CD4-positive, alpha-beta T cell treated with Interleukin-6 for 4 hours (primary cell): ENCODE measurements around the gene MEAF6.

ENCODE experiments used
- DNase-seq: peaks from one replicate; pipeline ENCODE4 v3.0.0-alpha.2; 2020; ENCODE audit warnings: mixed read lengths

The MEAF6 gene

GRCh38 chr1:37483785-37484184, 30.8 kb downstream of the MEAF6 start:
- no peak for DNase-seq

GRCh38 chr1:37482796-37483744, 31.5 kb downstream of the MEAF6 start:
- DNase-seq, result no peak

GRCh38 chr1:37482004-37482785, 32.4 kb downstream of the MEAF6 start:
- DNase-seq, result no peak

- DNase-seq, result no peak
These were observed 33.1 kb downstream of the MEAF6 start for GRCh38 chr1:37481289-37482003.

- DNase-seq, result no peak
These were observed 33.8 kb downstream of the MEAF6 start for GRCh38 chr1:37480581-37481288.

GRCh38 chr1:37480125-37480466, 34.5 kb downstream of the MEAF6 start:
- DNase-seq, result no peak

GRCh38 chr1:37479255-37480124, 35.1 kb downstream of the MEAF6 start:
- peak; percentile 96 for DNase-seq

GRCh38 chr1:37478890-37479254, 35.7 kb downstream of the MEAF6 start:
- DNase-seq, result peak; percentile 49

GRCh38 chr1:37478451-37478881, 36.1 kb downstream of the MEAF6 start:
- peak; percentile 65 for DNase-seq

- DNase-seq, result no peak
These were observed 36.6 kb downstream of the MEAF6 start for GRCh38 chr1:37477946-37478345.

GRCh38 chr1:37477198-37477931, 37.2 kb downstream of the MEAF6 start:
- DNase-seq, result peak; percentile 80

GRCh38 chr1:37476460-37477197, 37.9 kb downstream of the MEAF6 start:
- DNase-seq, result no peak

GRCh38 chr1:37476087-37476452, 38.5 kb downstream of the MEAF6 start:
- no peak for DNase-seq

- DNase-seq, result no peak
These were observed 39.0 kb downstream of the MEAF6 start for GRCh38 chr1:37475380-37476086.

GRCh38 chr1:37474697-37475379, 39.7 kb downstream of the MEAF6 start:
- DNase-seq, result peak; percentile 25

GRCh38 chr1:37474046-37474696, 40.4 kb downstream of the MEAF6 start, which contains the start of gene ZC3H12A:
ZC3H12A (plus strand) TSS chr1:37474580; CDS start chr1:37475497, 917 bp downstream.
- peak; percentile 94 for DNase-seq

GRCh38 chr1:37473431-37474045, 41.0 kb downstream of the MEAF6 start:
- peak; percentile 65 for DNase-seq

- DNase-seq, result peak; percentile 46
These were observed 41.6 kb downstream of the MEAF6 start for GRCh38 chr1:37472994-37473393.
